Measurements from ENCODE around the gene EXOC6.
"Not testable (repeated sequence)": the region's sequence is repeated elsewhere in the genome, so short reads cannot be mapped to it uniquely, and the experiment has no call there.

EXOC6 gene

GRCh38 chr10:93083743-93084539, 235.6 kb downstream of the EXOC6 start:
- no peak for DNase-seq

- no peak for DNase-seq
These were observed 237.0 kb downstream of the EXOC6 start for GRCh38 chr10:93085272-93085859.

- DNase-seq, result no peak
These were observed 238.0 kb downstream of the EXOC6 start for GRCh38 chr10:93086289-93086688.

GRCh38 chr10:93087846-93088245, 239.5 kb downstream of the EXOC6 start:
- no peak for DNase-seq

GRCh38 chr10:93088466-93088865, 240.1 kb downstream of the EXOC6 start:
- no peak for DNase-seq

- no peak for DNase-seq
These were observed 242.3 kb downstream of the EXOC6 start for GRCh38 chr10:93090619-93091018.

- no peak for DNase-seq
These were observed 243.6 kb downstream of the EXOC6 start for GRCh38 chr10:93091960-93092359.

GRCh38 chr10:93095225-93095624, 246.9 kb downstream of the EXOC6 start:
- no peak for DNase-seq

GRCh38 chr10:93096901-93097300, 248.6 kb downstream of the EXOC6 start:
- no peak for DNase-seq

GRCh38 chr10:93097386-93097785, 249.1 kb downstream of the EXOC6 start:
- DNase-seq, result no peak

- DNase-seq, result no peak
These were observed 250.5 kb downstream of the EXOC6 start for GRCh38 chr10:93098816-93099215.

- DNase-seq, result no peak
These were observed 251.3 kb downstream of the EXOC6 start for GRCh38 chr10:93099670-93100069.

GRCh38 chr10:93101148-93101547, 252.8 kb downstream of the EXOC6 start:
- not testable (repeated sequence) for DNase-seq

- no peak for DNase-seq
These were observed 255.6 kb downstream of the EXOC6 start for GRCh38 chr10:93103953-93104352.

- DNase-seq, result no peak
These were observed 258.3 kb downstream of the EXOC6 start for GRCh38 chr10:93106631-93107072.
